ENCODE data around the gene NIPAL1.

The NIPAL1 gene

DNA sequence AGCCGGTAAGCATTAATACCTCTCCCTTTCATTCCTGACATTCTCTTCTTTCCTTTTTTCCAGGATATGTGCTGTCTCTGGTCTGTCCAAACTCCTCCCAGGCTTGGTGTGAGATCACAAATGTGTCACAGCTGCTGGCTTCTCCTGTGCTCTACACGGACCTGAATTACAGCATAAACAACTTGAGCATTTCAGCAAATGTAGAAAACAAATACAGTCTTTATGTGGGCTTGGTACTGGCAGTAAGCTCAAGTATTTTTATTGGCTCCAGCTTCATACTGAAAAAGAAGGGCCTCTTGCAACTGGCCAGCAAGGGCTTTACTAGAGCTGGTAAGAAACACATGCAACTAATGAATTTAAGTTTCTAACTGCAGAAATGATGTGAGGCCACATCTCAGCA is 8.4 kb downstream of the NIPAL1 start:
- DNase-seq (ENCODE audit: low read depth in 2 of 2, low spot score in 1 of 2), result no peak

DNA sequence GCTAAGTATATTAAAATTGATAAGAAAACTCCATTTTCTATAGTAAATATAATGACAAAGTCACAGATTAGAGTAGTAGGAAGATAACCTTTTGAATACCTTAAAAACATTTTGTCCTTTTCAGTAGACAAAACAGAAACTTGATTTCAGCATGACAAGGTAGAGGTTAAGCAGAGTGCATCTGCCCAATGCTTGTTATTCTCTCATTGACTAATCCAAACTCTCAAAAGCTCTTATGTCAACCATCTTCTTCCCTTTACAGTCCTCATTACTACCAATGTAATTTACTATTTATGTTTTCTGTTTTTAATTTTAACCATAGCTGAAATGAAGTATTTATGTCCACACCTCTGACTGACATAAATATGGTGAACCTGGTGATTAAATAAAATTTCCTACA is 11.1 kb downstream of the NIPAL1 start:
- DNase-seq (ENCODE audit: low read depth in 2 of 2, low spot score in 1 of 2), result no peak

DNA sequence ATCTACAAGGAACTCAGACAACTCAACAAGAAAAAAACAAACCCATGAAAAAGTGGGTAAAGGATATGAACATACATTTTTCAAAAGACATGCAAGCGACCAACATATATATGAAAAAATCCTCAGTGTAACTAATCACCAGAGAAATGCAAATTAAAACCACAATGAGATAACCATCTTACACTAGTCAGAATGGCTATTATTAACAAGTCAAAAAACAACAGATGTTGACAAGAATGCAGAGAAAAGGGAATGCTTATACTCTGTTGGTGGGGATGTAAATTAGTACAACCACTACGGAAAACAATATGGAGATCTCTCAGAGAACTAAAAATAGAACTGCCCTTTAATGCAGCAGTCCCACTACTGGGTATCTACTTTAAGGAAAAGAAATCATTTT is 12.1 kb downstream of the NIPAL1 start:
- DNase-seq (ENCODE audit: low read depth in 2 of 2, low spot score in 1 of 2), result no peak

DNA sequence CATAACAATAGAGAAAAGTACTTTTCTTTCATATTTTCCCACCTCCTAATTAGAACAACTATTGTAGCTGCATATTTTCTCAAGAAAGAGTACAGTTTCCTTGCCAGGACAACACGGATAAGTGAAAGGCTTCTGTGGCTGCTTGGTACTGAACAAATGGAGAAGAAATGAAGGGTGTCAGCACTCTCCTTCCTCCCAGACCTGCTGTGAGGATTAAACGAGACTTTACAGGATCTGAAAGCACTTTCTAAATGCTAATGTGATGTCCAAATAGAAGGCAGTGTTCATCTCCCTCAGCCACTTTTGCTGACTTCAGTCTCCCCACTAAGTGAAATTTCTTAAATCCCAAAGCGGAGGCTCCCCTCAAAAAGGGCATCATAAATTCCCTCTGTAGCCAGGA is 13.9 kb downstream of the NIPAL1 start:
- no peak for DNase-seq (ENCODE audit: low read depth in 2 of 2, low spot score in 1 of 2)

DNA sequence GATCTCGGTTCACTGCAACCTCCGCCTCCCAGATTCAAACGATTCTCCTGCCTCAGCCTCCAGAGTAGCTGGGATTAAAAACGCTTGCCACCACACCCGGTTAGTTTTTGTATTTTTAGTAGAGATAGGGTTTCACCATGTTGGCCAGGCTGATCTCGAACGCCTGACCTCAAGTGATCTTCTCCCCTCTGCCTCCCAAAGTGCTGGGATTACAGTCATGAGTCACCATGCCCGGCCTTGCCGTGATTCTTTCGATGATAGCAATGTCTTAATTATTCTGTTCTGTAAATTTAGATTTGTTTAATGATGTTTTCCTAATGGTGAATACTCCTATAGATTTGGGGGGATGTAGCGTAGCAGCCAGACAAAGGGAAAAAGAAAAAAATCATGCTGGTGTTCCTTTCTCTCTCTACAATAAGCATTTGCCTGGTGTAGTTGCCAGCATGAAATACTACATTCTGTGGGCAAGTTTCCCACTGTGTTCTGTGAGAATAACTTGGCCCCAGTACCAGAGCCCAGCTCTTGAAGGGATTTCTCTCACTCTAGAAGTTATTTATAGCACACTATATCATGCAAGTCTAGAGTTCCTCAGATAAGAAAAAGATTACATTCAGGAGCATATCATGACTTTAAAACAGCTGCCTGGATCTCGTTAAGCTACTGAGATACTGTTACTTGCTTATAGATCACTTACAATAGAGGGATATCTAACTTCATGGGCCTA is 15.4 kb downstream of the NIPAL1 start:
- DNase-seq (ENCODE audit: low read depth in 2 of 2, low spot score in 1 of 2), result no peak

DNA sequence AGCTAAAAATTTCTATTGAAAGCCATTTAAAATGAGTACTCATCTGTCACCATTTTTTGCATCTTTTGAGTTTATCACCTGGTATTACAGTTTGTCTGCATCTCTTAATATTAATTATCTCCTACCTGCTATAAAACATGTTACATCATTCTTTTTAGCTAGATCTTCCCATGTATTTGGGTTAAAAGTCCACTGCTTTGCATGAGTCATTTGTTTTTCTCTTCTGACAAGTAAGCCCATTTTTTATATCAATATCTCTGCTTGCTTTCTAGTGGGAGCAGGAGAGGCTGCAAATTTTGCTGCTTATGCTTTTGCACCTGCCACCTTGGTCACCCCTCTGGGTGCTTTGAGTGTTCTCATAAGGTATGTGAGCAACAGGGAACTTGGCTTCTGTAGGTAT is 16.1 kb downstream of the NIPAL1 start:
- no peak for DNase-seq (ENCODE audit: low read depth in 2 of 2, low spot score in 1 of 2)

DNA sequence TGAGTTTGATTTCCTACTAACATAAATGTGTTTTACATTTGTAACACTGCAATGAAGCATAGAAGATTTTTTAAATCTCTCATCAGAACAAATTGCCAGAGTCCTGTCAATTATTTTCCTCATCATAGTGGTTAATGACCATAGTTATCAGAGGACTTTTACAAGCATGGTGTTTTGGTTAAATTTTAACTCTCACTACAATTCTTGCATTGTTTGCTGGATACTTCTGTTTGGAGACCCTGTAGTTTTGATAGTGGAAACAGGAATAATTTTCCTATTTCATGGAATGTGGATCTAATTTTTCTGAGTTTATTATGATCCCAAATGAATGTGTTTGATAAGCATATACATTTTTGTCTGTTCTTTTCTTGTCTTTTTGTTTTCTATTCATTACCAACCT is 16.8 kb downstream of the NIPAL1 start:
- no peak for DNase-seq (ENCODE audit: low read depth in 2 of 2, low spot score in 1 of 2)

DNA sequence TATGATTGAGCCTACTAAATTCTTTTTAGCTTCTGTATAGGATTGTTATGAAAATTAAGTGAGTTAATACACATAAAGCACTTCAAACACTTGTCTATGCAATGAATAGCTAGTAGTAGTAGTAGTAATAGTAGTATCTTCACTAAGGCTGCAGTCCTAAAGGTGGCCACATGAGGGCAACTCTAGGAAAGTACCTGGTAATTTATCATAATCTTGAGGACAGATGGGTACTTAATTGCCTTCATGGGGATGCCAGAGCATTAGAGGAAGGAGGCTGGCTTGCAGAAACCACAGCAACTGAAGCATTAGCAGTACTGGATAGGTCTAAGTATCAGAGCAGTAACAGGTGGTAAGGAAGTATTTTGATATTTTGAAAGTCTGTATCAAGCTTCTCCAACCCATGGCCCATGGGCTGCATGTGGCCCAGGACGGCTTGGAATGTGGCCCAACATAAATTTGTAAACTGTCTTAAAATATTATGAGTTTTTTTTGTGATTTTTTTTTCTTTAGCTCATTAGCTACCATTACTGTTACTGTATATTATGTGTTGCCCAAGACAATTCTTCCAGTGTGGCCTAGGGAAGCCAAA is 17.3 kb downstream of the NIPAL1 start:
- peak; percentile 20 to 41 for DNase-seq (ENCODE audit: low read depth in 2 of 2, low spot score in 1 of 2)

DNA sequence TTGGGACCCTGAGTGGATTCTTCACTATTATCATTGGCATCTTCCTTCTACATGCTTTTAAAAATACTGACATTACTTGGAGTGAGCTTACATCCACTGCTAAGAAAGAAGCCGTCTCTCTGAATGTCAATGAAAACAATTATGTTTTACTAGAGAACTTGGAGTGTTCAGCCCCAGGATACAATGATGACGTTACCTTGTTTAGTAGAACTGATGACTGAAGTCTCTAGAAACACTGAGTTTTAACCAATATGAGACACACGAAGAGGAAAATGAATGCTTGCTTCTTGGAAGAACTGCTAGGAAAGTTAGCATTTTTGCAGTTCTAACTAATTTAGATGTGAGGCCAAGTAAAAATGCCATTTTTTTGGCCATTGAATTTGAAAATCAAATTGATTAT is 19.4 kb downstream of the NIPAL1 start:
- DNase-seq (ENCODE audit: low read depth in 2 of 2, low spot score in 1 of 2), result no peak

DNA sequence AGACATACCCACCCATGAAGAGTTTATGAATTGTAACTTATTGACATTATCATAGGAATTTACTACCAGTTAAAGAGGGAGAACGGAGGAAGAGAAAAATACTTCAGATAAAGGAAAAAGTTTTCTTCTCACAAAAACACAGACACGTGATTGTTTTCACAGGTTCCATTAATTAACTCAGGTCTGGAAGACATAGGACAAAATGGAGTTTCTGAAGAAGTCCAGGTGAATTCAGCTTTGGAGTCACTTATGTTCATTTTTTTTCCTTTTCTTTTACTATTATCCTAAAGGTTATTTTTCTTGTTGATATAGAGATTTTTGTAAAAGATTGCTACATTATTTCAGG is 20.5 kb downstream of the NIPAL1 start:
- DNase-seq (ENCODE audit: low read depth in 2 of 2, low spot score in 1 of 2), result no peak

DNA sequence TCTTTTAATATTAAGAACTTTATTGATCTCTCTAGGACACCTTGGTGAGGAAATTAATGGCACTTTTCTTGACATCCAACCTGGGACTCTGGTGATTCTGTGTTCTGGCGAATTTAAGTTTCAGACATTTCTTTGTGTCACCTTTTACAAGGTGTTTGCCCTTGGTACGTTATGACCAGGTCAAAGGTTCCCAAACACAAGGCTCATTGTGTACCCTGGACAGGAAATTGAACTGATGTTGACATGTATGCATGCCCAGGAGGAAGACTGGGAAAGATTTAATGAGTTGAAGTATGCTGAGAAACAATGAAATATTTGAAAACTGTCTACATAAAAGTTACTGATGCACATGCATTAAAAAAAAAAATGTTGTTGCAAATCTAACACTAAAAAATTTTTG is 22.1 kb downstream of the NIPAL1 start:
- no peak for DNase-seq (ENCODE audit: low read depth in 2 of 2, low spot score in 1 of 2)

DNA sequence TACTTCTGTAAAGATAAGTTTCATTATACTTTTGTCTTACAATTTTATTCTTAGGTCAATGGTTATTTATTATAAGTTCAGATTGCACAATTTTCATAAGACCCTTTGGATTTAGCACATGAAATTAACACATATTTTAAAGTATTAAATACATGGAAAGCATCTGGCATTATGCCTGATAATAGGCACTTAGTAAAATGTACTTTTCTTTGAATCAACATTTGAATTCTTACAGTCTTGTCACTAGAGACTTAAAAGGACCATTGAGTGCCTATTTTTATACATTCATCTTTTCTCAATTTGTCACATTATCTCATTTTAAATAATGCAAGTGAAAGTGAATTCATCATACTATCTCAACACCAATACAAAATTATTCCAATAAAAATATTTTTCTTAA is 23.0 kb downstream of the NIPAL1 start:
- DNase-seq (ENCODE audit: low read depth in 2 of 2, low spot score in 1 of 2), result no peak

DNA sequence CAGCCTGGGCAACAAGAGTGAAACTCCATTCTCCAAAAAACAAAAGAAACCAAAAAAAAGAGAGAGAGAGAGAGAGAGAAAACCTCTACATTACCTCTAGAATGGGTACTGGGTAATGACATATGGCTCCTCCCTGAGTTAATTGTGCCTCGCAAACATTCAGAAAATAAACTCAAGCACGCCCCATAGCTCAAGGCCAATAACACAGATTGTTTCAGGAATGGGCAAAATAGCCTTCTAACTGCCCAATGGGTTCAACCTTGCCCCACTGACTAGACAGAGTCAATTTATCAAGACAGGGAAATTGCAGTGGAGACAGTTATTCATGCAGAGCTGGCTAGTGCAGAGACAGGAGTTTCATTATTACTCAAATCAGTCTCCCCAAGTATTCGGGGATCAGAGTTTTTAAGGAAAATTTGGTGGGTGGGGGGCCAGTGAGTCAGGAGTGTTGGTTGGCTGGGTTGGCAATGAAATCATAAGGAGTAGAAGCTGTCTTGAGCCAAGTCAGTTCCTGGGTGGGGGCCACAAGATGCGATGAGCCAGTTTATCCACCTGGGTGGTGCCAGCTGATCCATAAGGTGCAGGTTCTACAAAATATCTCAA is 25.1 kb downstream of the NIPAL1 start:
- DNase-seq (ENCODE audit: low read depth in 2 of 2, low spot score in 1 of 2), result no peak

DNA sequence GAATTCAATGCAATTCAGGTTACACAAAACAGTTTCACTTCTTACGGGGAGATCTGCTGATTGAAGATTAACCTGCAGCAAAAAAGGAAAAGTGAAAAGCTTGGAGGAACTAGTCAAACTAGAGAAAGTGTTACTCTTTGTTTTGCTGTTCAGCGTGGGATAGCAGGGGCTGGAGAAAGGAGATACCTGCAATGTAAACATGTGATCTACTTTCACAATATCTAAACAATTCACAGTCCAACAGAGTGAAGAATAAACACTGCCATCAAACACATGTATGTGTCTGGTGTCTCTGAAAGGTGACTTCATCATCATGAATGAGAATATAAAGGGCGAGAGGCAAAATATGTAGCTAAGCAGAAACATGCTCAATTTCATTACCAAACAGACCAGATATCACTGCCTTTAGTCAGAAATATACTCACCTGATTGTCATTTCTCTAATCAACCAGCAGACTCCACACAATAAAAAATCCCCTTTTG is 26.4 kb downstream of the NIPAL1 start:
- no peak for DNase-seq (ENCODE audit: low read depth in 2 of 2, low spot score in 1 of 2)

DNA sequence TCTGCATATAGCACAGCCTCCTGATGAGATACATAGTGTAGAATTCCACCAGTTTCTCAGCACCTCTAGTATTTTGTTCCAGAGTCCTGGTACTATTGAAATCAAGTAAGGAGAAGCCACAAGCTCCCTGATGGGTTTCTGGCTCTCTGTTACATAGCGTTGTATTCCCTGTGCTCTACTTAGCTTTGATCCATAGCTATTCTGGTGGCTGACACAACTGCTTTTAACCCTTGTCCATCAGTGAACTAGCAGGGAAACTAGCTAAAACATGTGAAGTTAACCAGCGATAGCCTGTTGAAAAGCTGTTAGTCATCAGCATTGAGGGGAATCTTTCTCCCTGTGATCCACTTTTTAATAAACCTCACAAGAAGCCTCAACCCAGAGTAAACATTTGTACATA is 26.9 kb downstream of the NIPAL1 start:
- no peak for DNase-seq (ENCODE audit: low read depth in 2 of 2, low spot score in 1 of 2)

DNA sequence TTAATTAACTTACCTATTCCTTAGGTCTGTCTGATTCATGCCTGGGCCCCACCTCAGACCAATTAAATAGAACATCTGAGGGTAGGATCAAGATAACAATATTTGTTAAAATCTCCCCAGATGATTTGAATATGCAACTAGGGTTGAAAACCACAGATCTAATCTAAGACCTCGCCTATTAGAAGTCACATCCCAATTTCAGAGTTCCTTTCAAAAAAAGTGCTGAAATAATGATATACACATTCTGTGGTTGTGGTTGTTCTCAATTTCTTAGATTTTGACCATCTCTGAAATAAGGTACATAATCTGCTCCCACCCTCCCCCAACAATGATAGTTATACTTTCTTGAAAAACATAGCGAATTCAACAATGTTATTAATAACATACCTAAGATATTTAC is 27.7 kb downstream of the NIPAL1 start:
- DNase-seq (ENCODE audit: low read depth in 2 of 2, low spot score in 1 of 2), result no peak

DNA sequence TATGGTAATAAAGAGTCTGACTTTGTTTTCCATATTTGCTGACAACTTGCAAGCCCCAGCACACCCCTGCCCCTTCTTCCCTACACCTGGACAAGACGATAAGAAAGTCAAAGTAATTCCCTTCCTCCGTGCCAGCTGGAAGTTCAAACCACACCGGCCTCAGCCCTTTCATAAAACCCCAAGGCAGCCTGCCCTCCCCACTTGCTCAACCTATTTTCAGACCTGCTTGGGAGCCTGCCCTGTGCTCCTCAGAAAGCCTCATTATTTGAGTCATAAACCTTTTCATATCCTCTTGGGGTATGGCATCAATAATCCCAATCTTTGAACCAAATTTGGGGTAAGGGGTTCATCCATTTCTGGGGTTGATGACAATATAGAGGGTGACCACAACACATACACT is 29.5 kb downstream of the NIPAL1 start:
- DNase-seq (ENCODE audit: low read depth in 2 of 2, low spot score in 1 of 2), result no peak

DNA sequence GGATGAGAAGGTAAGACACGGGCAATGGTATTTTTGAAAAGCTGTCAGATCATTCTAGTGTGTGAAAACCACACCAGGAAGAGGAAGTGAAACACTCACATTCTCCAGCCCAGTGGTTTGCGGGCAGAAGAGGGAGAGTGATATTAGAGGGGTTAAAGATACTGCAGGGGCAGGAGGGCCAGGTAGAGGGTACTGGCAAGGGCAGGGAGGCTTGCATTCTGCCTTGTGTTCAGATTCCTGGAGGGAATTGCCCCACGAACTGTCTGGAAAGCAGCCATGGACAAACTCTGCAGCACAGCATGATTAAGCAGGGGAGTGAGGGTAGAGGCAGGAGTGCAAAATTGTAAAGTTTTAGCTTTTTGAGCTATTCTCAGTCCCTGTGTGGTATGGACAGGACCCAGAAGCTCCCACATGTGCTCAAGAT is 30.9 kb downstream of the NIPAL1 start:
- DNase-seq (ENCODE audit: low read depth in 2 of 2, low spot score in 1 of 2), result peak; percentile 66 to 68

DNA sequence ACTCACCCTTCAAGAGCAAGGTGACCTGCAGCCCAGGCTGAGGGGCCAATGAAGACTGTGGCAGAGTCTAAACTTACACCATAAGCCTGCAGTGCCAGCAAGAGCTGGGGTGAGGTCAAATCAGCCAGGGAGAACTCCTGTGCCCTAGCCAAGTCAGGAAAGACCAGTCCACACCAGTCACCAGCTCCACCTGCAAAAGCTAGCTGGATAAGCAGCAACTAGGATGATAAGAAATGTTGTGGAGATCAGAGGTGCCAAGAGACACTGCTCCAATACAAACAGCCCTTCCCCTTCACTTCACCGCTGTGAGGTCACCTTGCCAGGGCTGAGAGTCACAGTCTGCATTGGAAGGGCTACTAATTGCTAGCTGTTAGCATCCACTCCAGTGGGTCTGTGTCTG is 31.3 kb downstream of the NIPAL1 start:
- no peak for DNase-seq (ENCODE audit: low read depth in 2 of 2, low spot score in 1 of 2)

DNA sequence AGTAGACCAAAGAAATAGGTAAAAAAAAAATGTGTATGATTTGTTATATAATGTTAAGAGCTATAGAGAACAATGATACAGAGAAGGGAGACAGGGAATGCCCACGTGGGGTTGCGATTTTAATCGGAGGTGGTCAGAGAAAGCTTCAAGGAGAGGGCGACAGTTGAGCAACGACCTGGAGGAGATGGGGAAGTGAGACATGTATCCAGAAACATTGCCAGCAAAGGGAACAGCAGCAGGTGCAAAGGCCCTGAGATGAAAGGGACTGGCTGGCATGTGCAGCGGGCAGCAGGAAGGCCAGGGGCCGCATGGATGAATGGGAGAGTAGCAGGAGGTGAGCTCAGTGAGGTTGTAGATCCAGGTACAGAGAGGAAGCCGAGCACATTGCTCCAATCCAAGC is 32.9 kb downstream of the NIPAL1 start:
- no peak for DNase-seq (ENCODE audit: low read depth in 2 of 2, low spot score in 1 of 2)

DNA sequence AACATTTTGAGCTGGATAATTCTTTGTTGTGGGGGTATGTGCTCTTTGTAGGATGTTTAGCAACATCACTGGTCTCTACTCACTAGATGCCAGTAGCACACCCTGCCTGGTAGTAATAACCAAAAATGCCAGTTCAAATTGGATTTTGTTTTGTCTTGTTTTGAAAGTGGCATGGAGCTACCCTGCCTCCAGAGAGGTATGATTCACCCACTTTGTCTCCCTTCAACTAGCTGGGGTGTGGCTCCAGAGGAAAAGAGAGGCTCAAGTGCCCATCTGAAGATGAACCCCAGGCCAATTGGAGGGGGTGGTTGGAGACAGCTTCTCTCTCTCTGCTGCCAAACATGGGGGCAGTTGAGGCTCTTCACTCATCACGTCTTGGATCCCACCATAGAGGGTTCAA is 34.5 kb downstream of the NIPAL1 start:
- no peak for DNase-seq (ENCODE audit: low read depth in 2 of 2, low spot score in 1 of 2)

DNA sequence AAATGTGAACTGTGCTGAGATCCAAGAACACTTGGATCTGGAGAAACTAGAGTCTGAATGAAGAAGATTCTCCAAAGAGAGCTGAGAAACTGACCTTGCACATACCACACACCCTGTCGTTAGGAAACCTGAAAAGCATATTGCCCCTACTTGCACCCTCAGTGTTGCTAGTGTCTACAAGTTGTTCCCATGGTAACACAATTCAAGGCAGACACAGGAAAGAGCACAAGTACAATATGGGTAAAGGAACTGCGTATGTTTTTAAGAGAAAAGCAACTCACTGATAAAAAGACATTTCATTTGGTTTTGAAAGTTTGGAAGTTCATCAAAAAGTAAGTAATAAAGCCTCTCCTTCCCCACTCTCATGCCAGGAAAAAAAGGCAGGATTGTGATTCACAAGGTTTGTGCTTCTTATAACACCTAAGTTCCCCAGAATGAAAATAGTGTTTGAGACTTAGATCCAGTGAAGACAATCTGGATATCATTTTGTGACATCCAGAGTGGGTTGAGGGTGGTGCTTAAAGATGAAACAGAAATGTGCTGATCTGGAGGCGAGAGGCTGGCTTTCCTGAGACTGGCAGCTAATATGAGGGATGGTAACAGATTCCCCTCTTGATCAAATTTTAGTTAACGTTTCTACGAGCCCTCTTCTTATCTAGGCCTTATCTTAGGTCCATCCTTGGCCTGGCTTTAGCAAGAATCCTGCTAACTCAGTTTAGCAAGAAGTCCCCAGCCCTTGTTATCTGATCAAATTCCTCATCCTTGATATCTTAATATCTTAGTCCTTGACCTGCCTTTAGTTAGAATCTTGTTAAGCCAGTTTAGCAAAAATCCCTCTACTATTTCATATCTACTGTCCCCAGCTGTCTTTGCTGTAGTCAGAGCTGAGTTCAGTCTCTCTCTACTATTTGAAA is 42.3 kb downstream of the NIPAL1 start:
- no peak for DNase-seq (ENCODE audit: low read depth in 2 of 2, low spot score in 1 of 2)
